Measurements from ENCODE around the gene DCLRE1C.

GRCh38 chr10:14925268-14925667, 28.6 kb downstream of the DCLRE1C start:
- TF ChIP-seq CTCF (IDR thresholded peaks at IDR 0.05) (no peak), POLR2A (IDR thresholded peaks at IDR 0.05) (no peak)
